Peyer's patch (tissue), 4 donors: Measurements from ENCODE around the gene SIX3. TPM values are rescaled to one million over a fixed set of nuclear protein-coding genes. Genes with fewer than 3 reads are reported as not detected.

ENCODE experiments used
- DNase-seq, 3 donors: peaks; one replicate each; pipeline ENCODE4 v3.0.0-alpha.2; 2017 to 2019
- H3K27ac ChIP-seq, 4 donors: fragments of 200-600 bp; sonication (generic); one replicate each; pipeline ENCODE4 v1.5.1; 2016 to 2019
- H3K27me3 ChIP-seq, 2 donors: fragments of 200-600 bp; sonication (generic); one replicate each; pipeline ENCODE4 v1.5.1; 2019
- H3K36me3 ChIP-seq, 3 donors: fragments of 200-600 bp; sonication (generic); one replicate each; pipeline ENCODE4 v1.5.1; 2016 to 2019
- H3K4me1 ChIP-seq, 4 donors: fragments of 200-600 bp; sonication (generic); one replicate each; pipeline ENCODE4 v1.5.1; 2016 to 2019
- H3K4me3 ChIP-seq, 4 donors: fragments of 200-600 bp; sonication (generic); 1 replicate in 3 of 4; 2 replicates in 1 of 4; pipeline ENCODE4 v1.5.1; 2016 to 2019; ENCODE audit warnings: mild to moderate bottlenecking in 1 of 4
- H3K9me3 ChIP-seq, 4 donors: fragments of 200-600 bp; sonication (generic); one replicate each; pipeline ENCODE4 v1.5.1; 2016 to 2019; ENCODE audit warnings: mild to moderate bottlenecking in 1 of 4
- POLR2A ChIP-seq, 2 donors: fragments of 450-650 bp; IDR thresholded peaks; one replicate each; pipeline ENCODE4 v1.5.1; 2017; ENCODE audit warnings: antibody characterized with exemption in 2 of 2, mild to moderate bottlenecking in 2 of 2, moderate library complexity in 2 of 2
- total RNA-seq, 4 donors: library from RNA; depleted of rRNA; stranded (reverse); fragments of >200 nt; gene quantifications; one replicate each; pipeline ENCODE4 v1.1.0, GENCODE V29; 2016
- TF ChIP-seq, protein P1 (sequence below), 6 experiments: fragments of 450-650 bp in 4 of 6; fragments of 200-600 bp in 2 of 6; sonication (generic) in 1 of 6; IDR thresholded peaks; one replicate each; pipeline ENCODE4 v1.5.1; 2017 to 2019; ENCODE audit warnings: antibody characterized with exemption in 6 of 6, mild to moderate bottlenecking in 3 of 6, moderate library complexity in 1 of 6

Gene SIX3
- total RNA-seq, 4 donors from 2014 or later = not detected

- H3K4me3 ChIP-seq = no peak overlapping the region
- DNase-seq = no peak
- TF ChIP-seq, protein P1, sequence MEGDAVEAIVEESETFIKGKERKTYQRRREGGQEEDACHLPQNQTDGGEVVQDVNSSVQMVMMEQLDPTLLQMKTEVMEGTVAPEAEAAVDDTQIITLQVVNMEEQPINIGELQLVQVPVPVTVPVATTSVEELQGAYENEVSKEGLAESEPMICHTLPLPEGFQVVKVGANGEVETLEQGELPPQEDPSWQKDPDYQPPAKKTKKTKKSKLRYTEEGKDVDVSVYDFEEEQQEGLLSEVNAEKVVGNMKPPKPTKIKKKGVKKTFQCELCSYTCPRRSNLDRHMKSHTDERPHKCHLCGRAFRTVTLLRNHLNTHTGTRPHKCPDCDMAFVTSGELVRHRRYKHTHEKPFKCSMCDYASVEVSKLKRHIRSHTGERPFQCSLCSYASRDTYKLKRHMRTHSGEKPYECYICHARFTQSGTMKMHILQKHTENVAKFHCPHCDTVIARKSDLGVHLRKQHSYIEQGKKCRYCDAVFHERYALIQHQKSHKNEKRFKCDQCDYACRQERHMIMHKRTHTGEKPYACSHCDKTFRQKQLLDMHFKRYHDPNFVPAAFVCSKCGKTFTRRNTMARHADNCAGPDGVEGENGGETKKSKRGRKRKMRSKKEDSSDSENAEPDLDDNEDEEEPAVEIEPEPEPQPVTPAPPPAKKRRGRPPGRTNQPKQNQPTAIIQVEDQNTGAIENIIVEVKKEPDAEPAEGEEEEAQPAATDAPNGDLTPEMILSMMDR (IDR thresholded peaks at IDR 0.05) = no peak
- TF ChIP-seq POLR2A (IDR thresholded peaks at IDR 0.05) = no peak
Observed at GRCh38 chr2:44927985-44928482, 13.5 kb upstream of the SIX3 start.

DNA sequence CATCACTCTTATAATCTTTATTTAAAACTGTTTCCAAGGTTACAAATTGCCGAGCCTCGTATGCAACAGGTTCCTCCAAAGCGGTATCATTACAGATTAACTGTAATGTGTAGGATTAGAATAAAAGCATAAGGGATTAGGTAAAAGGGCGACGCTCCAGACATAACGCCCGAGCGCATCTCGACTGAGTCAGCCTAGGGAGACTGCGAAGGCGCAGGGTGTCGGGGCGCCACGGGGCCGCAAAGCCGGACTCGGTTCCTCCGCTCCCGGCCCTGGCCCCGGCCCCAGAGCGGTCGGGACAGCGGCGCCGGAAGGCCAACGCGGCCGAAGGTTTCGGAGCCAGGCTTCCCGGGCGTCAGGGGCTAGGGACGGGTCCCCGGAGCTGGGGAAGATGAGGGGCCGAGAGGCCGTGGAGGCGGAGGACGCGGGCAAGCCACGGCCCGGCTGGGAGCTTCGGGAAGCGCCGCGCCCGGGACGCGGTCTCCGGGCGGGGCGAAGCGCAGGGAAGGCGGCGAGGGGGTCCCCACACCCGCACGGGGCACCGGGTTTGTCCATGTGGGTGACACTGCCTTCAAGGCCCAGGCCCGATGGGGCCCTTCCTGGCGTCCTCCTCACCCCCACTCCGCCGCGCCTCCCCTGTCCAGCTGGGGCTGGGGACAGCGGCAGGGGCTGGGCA lies 12.9 kb upstream of the SIX3 start:
- no peak overlapping the region for H3K27ac ChIP-seq
- H3K9me3 ChIP-seq = no peaks in the 10 kb centered on the region
- H3K4me1 ChIP-seq = peaks cover 0 to 23% (median 2%) of the 10 kb centered on the region in 4 donors
- peaks cover 0 to 53% of the 10 kb centered on the region in 2 donors for H3K27me3 ChIP-seq
- peak overlapping the region in 1 of 4 donors; percentile 23 for H3K4me3 ChIP-seq
- no peak for DNase-seq
- H3K36me3 ChIP-seq = no peaks in the 10 kb centered on the region
- TF ChIP-seq, protein P1 (IDR thresholded peaks at IDR 0.05) = no peak
- TF ChIP-seq POLR2A (IDR thresholded peaks at IDR 0.05) = no peak

More at GRCh38 chr2:44927985-44928482, 13.5 kb upstream of the SIX3 start:
- no peaks in the 10 kb centered on the region for H3K36me3 ChIP-seq
- H3K27me3 ChIP-seq = peaks cover 0 to 47% of the 10 kb centered on the region in 2 donors
- no peaks in the 10 kb centered on the region for H3K9me3 ChIP-seq
- H3K27ac ChIP-seq = no peak overlapping the region
- peaks cover 0 to 21% (median 2%) of the 10 kb centered on the region in 4 donors for H3K4me1 ChIP-seq

DNA sequence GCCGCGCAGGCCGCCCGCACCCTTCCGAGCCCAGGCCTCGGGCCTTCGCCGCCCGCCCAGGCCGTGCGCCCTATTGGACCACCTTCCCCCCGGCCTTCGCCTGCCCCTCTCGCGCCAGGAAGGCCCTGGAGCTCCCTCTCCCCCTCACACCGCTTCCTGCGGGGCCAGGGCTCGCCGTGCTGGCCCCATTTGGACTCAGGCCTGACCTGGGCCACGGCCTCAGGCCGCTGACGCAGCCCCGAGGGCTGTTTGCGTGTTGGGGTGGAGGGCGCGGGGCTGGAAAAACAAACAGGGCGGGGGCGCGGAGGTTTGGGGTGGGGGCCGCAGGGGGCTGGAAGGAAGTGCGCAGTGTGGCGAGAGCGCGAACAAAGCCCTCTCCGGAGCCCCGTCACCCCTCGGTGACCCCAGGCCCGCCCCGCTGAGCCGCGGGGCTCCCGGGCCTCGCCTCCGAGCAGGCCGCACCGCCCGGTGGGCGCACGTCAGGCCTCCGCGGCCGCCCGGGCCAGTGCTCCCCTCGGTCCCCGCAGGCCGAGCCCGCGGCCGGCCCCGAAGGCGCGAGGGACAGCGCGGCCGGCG lies 12.3 kb upstream of the SIX3 start:
- peaks cover 0 to 59% of the 10 kb centered on the region in 2 donors for H3K27me3 ChIP-seq
- peak overlapping the region in 1 of 4 donors; percentile 23 for H3K4me3 ChIP-seq
- H3K36me3 ChIP-seq = no peaks in the 10 kb centered on the region
- no peaks in the 10 kb centered on the region for H3K9me3 ChIP-seq
- no peak overlapping the region for H3K27ac ChIP-seq
- no peak for DNase-seq
- peaks cover 0 to 26% (median 2%) of the 10 kb centered on the region in 4 donors for H3K4me1 ChIP-seq
- no peak for TF ChIP-seq POLR2A (IDR thresholded peaks at IDR 0.05)
- TF ChIP-seq, protein P1 (IDR thresholded peaks at IDR 0.05) = no peak

GRCh38 chr2:44929735-44930273 lies 11.7 kb upstream of the SIX3 start:
- Histone ChIP-seq H3K36me3 (no peaks in the 10 kb centered on the region), H3K9me3 (no peaks in the 10 kb centered on the region), H3K27me3 (peaks cover 0 to 65% of the 10 kb centered on the region in 2 donors), H3K27ac (no peak overlapping the region), H3K4me3 (no peak overlapping the region), H3K4me1 (peaks cover 0 to 31% (median 2%) of the 10 kb centered on the region in 4 donors)
- DNase-seq = no peak
- TF ChIP-seq, protein P1 (IDR thresholded peaks at IDR 0.05) = no peak
- TF ChIP-seq POLR2A (IDR thresholded peaks at IDR 0.05) = no peak

GRCh38 chr2:44930274-44931197 lies 11.0 kb upstream of the SIX3 start:
- Histone ChIP-seq H3K36me3 (no peaks in the 10 kb centered on the region), H3K4me3 (no peak overlapping the region), H3K9me3 (no peaks in the 10 kb centered on the region), H3K27ac (no peak overlapping the region), H3K4me1 (peaks cover 0 to 39% (median 2%) of the 10 kb centered on the region in 4 donors), H3K27me3 (peaks cover 0 to 69% of the 10 kb centered on the region in 2 donors)
- DNase-seq = no peak
- TF ChIP-seq POLR2A (IDR thresholded peaks at IDR 0.05) = no peak
- TF ChIP-seq, protein P1 (IDR thresholded peaks at IDR 0.05) = no peak
